ENCODE results near the gene SAMD14.

SAMD14 gene

GRCh38 chr17:50115756-50116155 is 14.2 kb downstream of the SAMD14 start:
- Histone ChIP-seq H3K9me3 (ENCODE audit: control insufficient read depth, low read length) (no peaks in the 10 kb centered on the region), H3K27ac (ENCODE audit: low read depth, low read length, severe bottlenecking) (no peak overlapping the region), H3K36me3 (ENCODE audit: control insufficient read depth, insufficient read depth, low read length) (peaks cover 17% of the 10 kb centered on the region), H3K4me1 (ENCODE audit: control insufficient read depth, insufficient read depth, low read length, poor library complexity, severe bottlenecking) (peaks cover 18% of the 10 kb centered on the region), H3K4me3 (ENCODE audit: extremely low read depth, insufficient read depth, low read length, poor library complexity, severe bottlenecking) (no peak overlapping the region)
- 86 to 89% methylated on average over 9 to 17 of the region's 17 CpGs for WGBS, 2 experiments (ENCODE audit: insufficient coverage in 2 of 2)

DNA sequence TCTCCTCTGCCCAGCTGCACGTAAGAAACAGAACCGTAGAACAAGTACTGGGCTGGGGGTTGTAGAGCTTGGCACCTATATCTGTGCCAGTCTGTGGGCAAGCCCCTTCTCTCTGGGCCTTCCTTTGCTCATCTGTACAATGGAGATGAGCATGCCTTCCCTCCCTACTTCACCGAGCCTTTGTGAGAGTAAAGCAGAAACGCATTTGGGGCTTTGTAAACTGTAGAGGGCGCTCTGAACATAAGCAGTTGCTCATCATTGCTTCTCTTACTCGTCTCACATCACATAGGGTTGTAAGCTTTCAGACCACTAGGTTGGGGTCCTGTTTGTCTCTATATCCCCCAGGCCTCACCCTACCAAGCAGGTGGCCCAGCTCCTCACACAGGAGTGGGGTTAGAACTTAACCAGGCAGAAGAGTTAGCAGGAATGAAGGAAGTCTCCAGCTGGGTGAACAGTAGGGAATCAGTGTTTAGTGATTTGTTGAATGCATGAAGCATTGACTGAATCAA is 15.1 kb downstream of the SAMD14 start:
- 28 to 50% methylated on average over 1 to 6 of the region's 6 CpGs for WGBS, 2 experiments (ENCODE audit: insufficient coverage in 2 of 2)
- Histone ChIP-seq H3K4me1 (ENCODE audit: control insufficient read depth, insufficient read depth, low read length, poor library complexity, severe bottlenecking) (peaks cover 18% of the 10 kb centered on the region), H3K27ac (ENCODE audit: low read depth, low read length, severe bottlenecking) (no peak overlapping the region), H3K36me3 (ENCODE audit: control insufficient read depth, insufficient read depth, low read length) (peaks cover 19% of the 10 kb centered on the region), H3K4me3 (ENCODE audit: extremely low read depth, insufficient read depth, low read length, poor library complexity, severe bottlenecking) (no peak overlapping the region), H3K9me3 (ENCODE audit: control insufficient read depth, low read length) (no peaks in the 10 kb centered on the region)

- peaks cover 18% of the 10 kb centered on the region for H3K4me1 ChIP-seq (ENCODE audit: control insufficient read depth, insufficient read depth, low read length, poor library complexity, severe bottlenecking)
Observed at GRCh38 chr17:50114401-50114800, 15.6 kb downstream of the SAMD14 start.

GRCh38 chr17:50113624-50114320 is 16.2 kb downstream of the SAMD14 start:
- Histone ChIP-seq H3K36me3 (ENCODE audit: control insufficient read depth, insufficient read depth, low read length) (peaks cover 21% of the 10 kb centered on the region), H3K4me1 (ENCODE audit: control insufficient read depth, insufficient read depth, low read length, poor library complexity, severe bottlenecking) (peaks cover 20% of the 10 kb centered on the region), H3K4me3 (ENCODE audit: extremely low read depth, insufficient read depth, low read length, poor library complexity, severe bottlenecking) (no peak overlapping the region), H3K27ac (ENCODE audit: low read depth, low read length, severe bottlenecking) (no peak overlapping the region), H3K9me3 (ENCODE audit: control insufficient read depth, low read length) (no peaks in the 10 kb centered on the region)
- WGBS, 2 experiments (ENCODE audit: insufficient coverage in 2 of 2): 100% methylated on average over 4 to 5 of the region's 7 CpGs

More at GRCh38 chr17:50114401-50114800, 15.6 kb downstream of the SAMD14 start:
- H3K36me3 ChIP-seq (ENCODE audit: control insufficient read depth, insufficient read depth, low read length): peaks cover 21% of the 10 kb centered on the region
- no peaks in the 10 kb centered on the region for H3K9me3 ChIP-seq (ENCODE audit: control insufficient read depth, low read length)
- whole genome bisulfite sequencing, 2 experiments (ENCODE audit: insufficient coverage in 2 of 2): 82 to 83% methylated on average over 4 of the region's 4 CpGs
- no peak overlapping the region for H3K27ac ChIP-seq (ENCODE audit: low read depth, low read length, severe bottlenecking)
- H3K4me3 ChIP-seq (ENCODE audit: extremely low read depth, insufficient read depth, low read length, poor library complexity, severe bottlenecking): no peak overlapping the region

DNA sequence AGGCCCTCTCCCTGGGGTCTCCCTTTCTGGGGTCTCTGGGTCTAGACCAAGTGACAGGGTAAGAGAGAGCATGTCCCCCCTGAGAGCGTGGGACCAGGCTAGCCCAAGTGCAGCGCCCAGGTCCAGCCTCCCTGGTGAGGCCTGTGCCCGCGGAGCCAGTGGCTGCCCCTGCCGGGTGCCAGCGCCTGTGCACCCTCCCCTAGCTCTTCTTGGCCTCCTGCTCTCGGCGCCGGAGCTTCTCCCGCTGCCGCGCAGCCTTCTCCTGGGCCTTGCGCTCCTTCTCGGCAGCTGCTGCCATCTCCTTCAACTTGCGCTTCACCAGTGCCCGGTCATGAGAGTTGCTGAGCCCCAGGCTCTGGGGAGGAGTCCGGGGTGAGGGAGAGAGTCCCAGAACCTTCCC is 17.3 kb downstream of the SAMD14 start:
- no peak overlapping the region for H3K27ac ChIP-seq (ENCODE audit: low read depth, low read length, severe bottlenecking)
- H3K4me1 ChIP-seq (ENCODE audit: control insufficient read depth, insufficient read depth, low read length, poor library complexity, severe bottlenecking): peaks cover 23% of the 10 kb centered on the region
- H3K9me3 ChIP-seq (ENCODE audit: control insufficient read depth, low read length): no peaks in the 10 kb centered on the region
- H3K4me3 ChIP-seq (ENCODE audit: extremely low read depth, insufficient read depth, low read length, poor library complexity, severe bottlenecking): no peak overlapping the region
- WGBS, 2 experiments (ENCODE audit: insufficient coverage in 2 of 2): 93 to 95% methylated on average over 16 to 17 of the region's 17 CpGs
- H3K36me3 ChIP-seq (ENCODE audit: control insufficient read depth, insufficient read depth, low read length): peaks cover 21% of the 10 kb centered on the region

DNA sequence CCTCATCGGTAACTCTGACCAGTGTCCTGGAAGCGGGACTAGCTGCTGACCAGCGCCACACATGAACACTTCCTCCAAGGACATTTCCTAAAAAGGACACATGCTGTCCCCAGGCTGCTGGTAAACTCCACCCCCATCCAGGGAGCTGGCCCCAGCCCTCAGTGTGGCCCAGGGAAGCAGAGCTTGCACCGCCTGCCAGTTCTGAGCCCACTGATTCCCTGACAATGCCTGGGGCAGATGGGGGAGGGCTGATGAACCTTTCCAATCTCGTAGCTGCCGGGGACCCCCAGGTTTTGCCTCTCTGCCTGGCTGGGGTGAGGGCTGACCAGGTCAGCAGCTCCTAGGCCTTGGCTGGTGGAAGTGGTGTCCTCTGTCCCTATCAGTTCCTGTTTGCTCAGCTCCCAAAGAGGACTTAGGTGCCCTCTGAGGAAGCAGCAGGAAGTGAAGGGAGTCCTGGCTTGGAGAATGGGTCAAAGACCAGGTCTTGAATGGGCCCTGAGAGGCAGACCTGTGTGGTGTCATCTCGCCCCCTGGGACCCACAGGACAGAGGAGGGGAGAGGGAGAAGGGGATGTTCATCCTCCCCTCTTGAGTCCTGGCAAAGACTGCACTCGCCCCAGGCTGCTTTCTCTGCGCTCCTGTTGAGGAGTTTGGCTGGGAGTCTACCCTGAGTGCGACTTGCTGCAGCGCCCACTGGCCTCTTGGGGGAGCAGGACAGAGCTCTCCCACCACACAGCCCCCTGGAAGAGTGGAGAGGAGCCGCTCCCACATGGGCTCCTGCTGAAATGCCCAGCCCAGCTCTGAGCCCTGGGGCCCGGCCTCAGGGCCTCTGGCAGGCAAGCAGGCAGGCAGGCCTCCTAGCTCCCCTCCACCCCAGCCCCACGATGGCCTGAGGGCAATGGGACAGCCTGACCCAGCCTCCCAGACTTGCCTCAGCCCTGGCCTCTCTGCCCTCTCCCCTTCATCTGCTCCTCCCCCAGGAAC is 18.0 kb downstream of the SAMD14 start:
- H3K36me3 ChIP-seq (ENCODE audit: control insufficient read depth, insufficient read depth, low read length): peaks cover 21% of the 10 kb centered on the region
- no peaks in the 10 kb centered on the region for H3K9me3 ChIP-seq (ENCODE audit: control insufficient read depth, low read length)
- WGBS, 2 experiments (ENCODE audit: insufficient coverage in 2 of 2): 51 to 60% methylated on average over 5 to 13 of the region's 14 CpGs
- peaks cover 23% of the 10 kb centered on the region for H3K4me1 ChIP-seq (ENCODE audit: control insufficient read depth, insufficient read depth, low read length, poor library complexity, severe bottlenecking)
- peak overlapping the region; percentile 64 for H3K27ac ChIP-seq (ENCODE audit: low read depth, low read length, severe bottlenecking)
- H3K4me3 ChIP-seq (ENCODE audit: extremely low read depth, insufficient read depth, low read length, poor library complexity, severe bottlenecking): no peak overlapping the region

GRCh38 chr17:50110591-50111349 is 19.2 kb downstream of the SAMD14 start:
- H3K27ac ChIP-seq (ENCODE audit: low read depth, low read length, severe bottlenecking): peak overlapping the region; percentile 16
- WGBS, 2 experiments (ENCODE audit: insufficient coverage in 2 of 2): 94% methylated on average over 14 to 19 of the region's 19 CpGs
- peaks cover 23% of the 10 kb centered on the region for H3K4me1 ChIP-seq (ENCODE audit: control insufficient read depth, insufficient read depth, low read length, poor library complexity, severe bottlenecking)
- H3K4me3 ChIP-seq (ENCODE audit: extremely low read depth, insufficient read depth, low read length, poor library complexity, severe bottlenecking): no peak overlapping the region
- no peaks in the 10 kb centered on the region for H3K9me3 ChIP-seq (ENCODE audit: control insufficient read depth, low read length)
- peaks cover 26% of the 10 kb centered on the region for H3K36me3 ChIP-seq (ENCODE audit: control insufficient read depth, insufficient read depth, low read length)

DNA sequence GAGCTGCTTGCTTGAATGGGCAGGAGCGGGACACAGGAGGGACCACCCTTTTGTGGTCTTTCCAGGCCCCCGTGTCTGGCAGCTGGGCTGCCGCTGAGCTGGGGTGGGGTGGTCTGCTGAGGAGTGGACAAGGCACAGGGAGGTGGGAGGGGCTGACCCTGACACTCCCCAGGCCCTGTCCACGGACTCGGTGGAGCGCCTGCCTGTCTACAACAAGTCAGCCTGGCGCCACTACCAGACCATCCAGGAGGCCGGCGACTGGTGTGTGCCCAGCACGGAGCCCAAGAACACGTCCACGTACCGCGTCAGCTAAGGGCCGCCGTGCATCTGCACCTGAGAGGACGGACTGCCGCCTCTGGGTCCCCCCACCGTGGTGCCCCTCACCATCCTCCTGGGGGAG is 20.2 kb downstream of the SAMD14 start:
- H3K27ac ChIP-seq (ENCODE audit: low read depth, low read length, severe bottlenecking): no peak overlapping the region
- WGBS, 2 experiments (ENCODE audit: insufficient coverage in 2 of 2): 92 to 96% methylated on average over 12 to 16 of the region's 19 CpGs
- peaks cover 23% of the 10 kb centered on the region for H3K4me1 ChIP-seq (ENCODE audit: control insufficient read depth, insufficient read depth, low read length, poor library complexity, severe bottlenecking)
- no peaks in the 10 kb centered on the region for H3K9me3 ChIP-seq (ENCODE audit: control insufficient read depth, low read length)
- no peak overlapping the region for H3K4me3 ChIP-seq (ENCODE audit: extremely low read depth, insufficient read depth, low read length, poor library complexity, severe bottlenecking)
- H3K36me3 ChIP-seq (ENCODE audit: control insufficient read depth, insufficient read depth, low read length): peaks cover 28% of the 10 kb centered on the region

DNA sequence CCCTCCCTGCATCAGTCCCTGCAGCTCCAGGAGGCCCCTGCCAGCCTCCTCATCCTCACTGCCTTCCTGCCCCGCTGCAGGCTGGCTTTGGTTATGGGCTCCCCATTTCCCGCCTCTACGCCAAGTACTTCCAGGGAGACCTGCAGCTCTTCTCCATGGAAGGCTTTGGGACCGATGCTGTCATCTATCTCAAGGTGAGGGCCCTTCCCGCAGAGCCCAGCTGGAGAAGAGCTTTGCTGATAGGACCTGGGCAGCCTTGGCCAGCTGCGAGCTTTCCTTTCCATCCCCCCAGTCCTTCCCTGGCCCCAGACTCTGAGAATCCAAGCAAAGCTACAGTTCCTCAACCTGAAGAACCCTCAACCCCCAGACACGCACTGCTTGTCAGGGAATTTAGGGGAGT is 20.8 kb downstream of the SAMD14 start:
- Histone ChIP-seq H3K27ac (ENCODE audit: low read depth, low read length, severe bottlenecking) (no peak overlapping the region), H3K4me1 (ENCODE audit: control insufficient read depth, insufficient read depth, low read length, poor library complexity, severe bottlenecking) (peaks cover 23% of the 10 kb centered on the region), H3K9me3 (ENCODE audit: control insufficient read depth, low read length) (no peaks in the 10 kb centered on the region), H3K4me3 (ENCODE audit: extremely low read depth, insufficient read depth, low read length, poor library complexity, severe bottlenecking) (no peak overlapping the region), H3K36me3 (ENCODE audit: control insufficient read depth, insufficient read depth, low read length) (peaks cover 25% of the 10 kb centered on the region)
- 90 to 100% methylated on average over 5 to 7 of the region's 7 CpGs for WGBS, 2 experiments (ENCODE audit: insufficient coverage in 2 of 2)

GRCh38 chr17:50108556-50108955 is 21.4 kb downstream of the SAMD14 start:
- H3K36me3 ChIP-seq (ENCODE audit: control insufficient read depth, insufficient read depth, low read length): peaks cover 18% of the 10 kb centered on the region
- peaks cover 23% of the 10 kb centered on the region for H3K4me1 ChIP-seq (ENCODE audit: control insufficient read depth, insufficient read depth, low read length, poor library complexity, severe bottlenecking)
- H3K27ac ChIP-seq (ENCODE audit: low read depth, low read length, severe bottlenecking): no peak overlapping the region
- H3K4me3 ChIP-seq (ENCODE audit: extremely low read depth, insufficient read depth, low read length, poor library complexity, severe bottlenecking): no peak overlapping the region
- 92 to 93% methylated on average over 3 to 6 of the region's 9 CpGs for WGBS, 2 experiments (ENCODE audit: insufficient coverage in 2 of 2)
- no peaks in the 10 kb centered on the region for H3K9me3 ChIP-seq (ENCODE audit: control insufficient read depth, low read length)

Data from mesodermal cell (in vitro differentiated cells).